Measurements from ENCODE around the gene SETBP1. TPM values are rescaled to one million over a fixed set of nuclear protein-coding genes. Genes with fewer than 3 reads are reported as not detected.
A peak's percentile ranks its signal among the peaks of the same experiment; 100 is the strongest.

SETBP1 gene
- total RNA-seq, 1 donor from 2014 or later = 72.8 TPM

- Mint-ChIP-seq H3K4me1 (peaks cover 96% of the 10 kb centered on the region), H3K27me3 (no peaks in the 10 kb centered on the region), H3K4me3 (no peak overlapping the region), H3K27ac (peak overlapping the region; percentile 43), H3K9me3 (peaks cover 3% of the 10 kb centered on the region), H3K36me3 (ENCODE audit: low read depth) (peaks cover 34% of the 10 kb centered on the region)
- no peak for ATAC-seq (ENCODE audit: low read depth)
- ChIA-PET POLR2A (interaction anchor here (0.6 to 2.0 kb wide), 5 partner anchors 8 to 89 kb away, joined by 3 to 8 read pairs (median 5); partner anchors contain the start of gene SETBP1), CTCF (interaction anchor here (0.6 kb wide), 1 partner anchor 42 kb away, joined by 3 read pairs; no protein-coding TSS in a partner anchor)
- DNase-seq = no peak
- no peak for TF ChIP-seq CTCF (IDR thresholded peaks at IDR 0.05)
- intact Hi-C loops (cut with micrococcal nuclease) = loop anchor here (1.0 to 2.0 kb wide), 2 partner anchors 8 to 19 kb away; no protein-coding TSS in a partner anchor
Measured at GRCh38 chr18:44767807-44768206, 87.1 kb downstream of the SETBP1 start.

- Mint-ChIP-seq H3K4me1 (peaks cover 95% of the 10 kb centered on the region), H3K36me3 (ENCODE audit: low read depth) (peaks cover 30% of the 10 kb centered on the region), H3K9me3 (no peaks in the 10 kb centered on the region), H3K27me3 (no peaks in the 10 kb centered on the region), H3K4me3 (no peak overlapping the region), H3K27ac (no peak overlapping the region)
- intact Hi-C loops (cut with micrococcal nuclease) = loop anchor here (1.0 kb wide), 1 partner anchor 9 kb away; no protein-coding TSS in a partner anchor
- DNase-seq (no peak), ATAC-seq (ENCODE audit: low read depth) (no peak)
- no peak for TF ChIP-seq CTCF (IDR thresholded peaks at IDR 0.05)
- ChIA-PET CTCF (no interaction called here), POLR2A (interaction anchor here (1.0 to 1.4 kb wide), 3 partner anchors 11 to 91 kb away, joined by 3 to 4 read pairs (median 3); no protein-coding TSS in a partner anchor)
Measured at GRCh38 chr18:44770641-44771040, 90.0 kb downstream of the SETBP1 start.

GRCh38 chr18:44771572-44771955 is 90.9 kb downstream of the SETBP1 start:
- POLR2A ChIA-PET = interaction anchor here (1.0 to 1.4 kb wide), 3 partner anchors 10 to 92 kb away, joined by 3 to 4 read pairs (median 3); no protein-coding TSS in a partner anchor
- Mint-ChIP-seq H3K4me3 (peak overlapping the region; percentile 20), H3K9me3 (no peaks in the 10 kb centered on the region), H3K27ac (peak overlapping the region; percentile 73), H3K4me1 (peaks cover 92% of the 10 kb centered on the region), H3K36me3 (ENCODE audit: low read depth) (peaks cover 26% of the 10 kb centered on the region), H3K27me3 (no peaks in the 10 kb centered on the region)
- CTCF ChIA-PET = no interaction called here
- no peak for TF ChIP-seq CTCF (IDR thresholded peaks at IDR 0.05)
- intact Hi-C loops (cut with micrococcal nuclease) = loop anchor here (1.0 kb wide), 1 partner anchor 8 kb away; no protein-coding TSS in a partner anchor
- DNase-seq (no peak), ATAC-seq (ENCODE audit: low read depth) (no peak)

- Mint-ChIP-seq H3K9me3 (no peaks in the 10 kb centered on the region), H3K27ac (peak overlapping the region; percentile 73), H3K36me3 (ENCODE audit: low read depth) (peaks cover 26% of the 10 kb centered on the region), H3K4me3 (peak overlapping the region; percentile 33), H3K27me3 (no peaks in the 10 kb centered on the region), H3K4me1 (peaks cover 86% of the 10 kb centered on the region)
- peak; percentile 78 for ATAC-seq (ENCODE audit: low read depth)
- intact Hi-C loops (cut with micrococcal nuclease) = loop anchor here (1.0 kb wide), 2 partner anchors 7 to 12 kb away; no protein-coding TSS in a partner anchor
- ChIA-PET CTCF (no interaction called here), POLR2A (interaction anchor here (1.0 to 1.4 kb wide), 4 partner anchors 9 to 93 kb away, joined by 3 to 4 read pairs (median 4); no protein-coding TSS in a partner anchor)
- TF ChIP-seq CTCF (IDR thresholded peaks at IDR 0.05) = no peak
- DNase-seq = no peak
Measured at GRCh38 chr18:44771956-44772917, 91.5 kb downstream of the SETBP1 start.
